ENCODE measurements around the gene SPATA18. TPM values are rescaled to one million over a fixed set of nuclear protein-coding genes. Genes with fewer than 3 reads are reported as not detected.
"Not testable (repeated sequence)": the region's sequence is repeated elsewhere in the genome, so short reads cannot be mapped to it uniquely, and the experiment has no call there.

The SPATA18 gene
- polyA plus RNA-seq, 1 donor from 2014 or later = 0.09 TPM

DNA sequence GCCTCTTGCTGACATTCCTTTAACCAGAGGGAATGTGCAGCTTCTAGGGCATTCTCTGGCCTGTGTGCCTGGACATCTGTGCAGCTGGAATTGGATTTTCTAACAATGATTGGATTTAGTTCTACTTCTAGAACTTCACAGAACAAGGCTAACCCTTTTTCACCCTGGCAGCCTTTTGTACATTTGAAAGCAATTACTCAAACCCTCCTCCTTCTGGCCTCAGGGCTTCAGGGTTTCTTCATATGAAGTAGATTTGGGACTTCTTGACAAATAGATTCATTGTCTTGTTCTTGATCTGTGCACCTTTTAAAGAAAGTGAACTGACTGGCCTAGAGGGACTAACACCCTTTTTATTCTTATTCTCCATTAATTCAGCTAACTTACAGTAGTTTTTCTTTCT, 30.1 kb downstream of the SPATA18 start:
- no peak overlapping the region for H3K4me3 ChIP-seq (ENCODE audit: low read length)
- no peaks in the 10 kb centered on the region for H3F3A ChIP-seq (ENCODE audit: insufficient read depth, low read length, poor library complexity, severe bottlenecking)
- H3K79me2 ChIP-seq (replicated peaks; ENCODE audit: insufficient read depth, low read length) = no peaks in the 10 kb centered on the region
- no peak overlapping the region for H2AFZ ChIP-seq (ENCODE audit: low read depth, low read length)
- H3K9me3 ChIP-seq (ENCODE audit: low read length) = no peaks in the 10 kb centered on the region
- peaks cover 6% of the 10 kb centered on the region for H3K27me3 ChIP-seq (ENCODE audit: insufficient read depth, low read depth, low read length)
- TF ChIP-seq MXI1 (conservative IDR thresholded peaks at IDR 0.05; ENCODE audit: poor library complexity, severe bottlenecking) (no peak), REST (IDR thresholded peaks at IDR 0.05; ENCODE audit: borderline replicate concordance) (no peak), EZH2 (IDR thresholded peaks at IDR 0.05; ENCODE audit: borderline replicate concordance, insufficient read depth, low read length, poor library complexity, severe bottlenecking) (no peak), EP300 (conservative IDR thresholded peaks at IDR 0.05; ENCODE audit: poor library complexity, severe bottlenecking) (no peak), RAD21 (conservative IDR thresholded peaks at IDR 0.05) (no peak), TAF1 (IDR thresholded peaks at IDR 0.05; ENCODE audit: low read depth) (no peak), SMC3 (conservative IDR thresholded peaks at IDR 0.05; ENCODE audit: poor library complexity) (no peak), POLR2AphosphoS5 (IDR thresholded peaks at IDR 0.05) (no peak)
- TF ChIP-seq, protein P1, sequence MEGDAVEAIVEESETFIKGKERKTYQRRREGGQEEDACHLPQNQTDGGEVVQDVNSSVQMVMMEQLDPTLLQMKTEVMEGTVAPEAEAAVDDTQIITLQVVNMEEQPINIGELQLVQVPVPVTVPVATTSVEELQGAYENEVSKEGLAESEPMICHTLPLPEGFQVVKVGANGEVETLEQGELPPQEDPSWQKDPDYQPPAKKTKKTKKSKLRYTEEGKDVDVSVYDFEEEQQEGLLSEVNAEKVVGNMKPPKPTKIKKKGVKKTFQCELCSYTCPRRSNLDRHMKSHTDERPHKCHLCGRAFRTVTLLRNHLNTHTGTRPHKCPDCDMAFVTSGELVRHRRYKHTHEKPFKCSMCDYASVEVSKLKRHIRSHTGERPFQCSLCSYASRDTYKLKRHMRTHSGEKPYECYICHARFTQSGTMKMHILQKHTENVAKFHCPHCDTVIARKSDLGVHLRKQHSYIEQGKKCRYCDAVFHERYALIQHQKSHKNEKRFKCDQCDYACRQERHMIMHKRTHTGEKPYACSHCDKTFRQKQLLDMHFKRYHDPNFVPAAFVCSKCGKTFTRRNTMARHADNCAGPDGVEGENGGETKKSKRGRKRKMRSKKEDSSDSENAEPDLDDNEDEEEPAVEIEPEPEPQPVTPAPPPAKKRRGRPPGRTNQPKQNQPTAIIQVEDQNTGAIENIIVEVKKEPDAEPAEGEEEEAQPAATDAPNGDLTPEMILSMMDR (IDR thresholded peaks at IDR 0.05; ENCODE audit: poor library complexity, severe bottlenecking) = no peak
- H3K36me3 ChIP-seq (ENCODE audit: insufficient read depth, low read length) = no peaks in the 10 kb centered on the region
- H3K4me2 ChIP-seq (ENCODE audit: low read length) = no peak overlapping the region
- no peak overlapping the region for H3K9ac ChIP-seq (ENCODE audit: low read length)
- H3K9me2 ChIP-seq (ENCODE audit: insufficient read depth, low read length) = no peaks in the 10 kb centered on the region
- H3K27ac ChIP-seq (ENCODE audit: low read length) = no peak overlapping the region
- H4K20me1 ChIP-seq (ENCODE audit: insufficient read depth) = no peaks in the 10 kb centered on the region

- not testable (repeated sequence) for H4K20me1 ChIP-seq (ENCODE audit: insufficient read depth); H3K9me3 ChIP-seq (ENCODE audit: low read length); H3K9ac ChIP-seq (ENCODE audit: low read length); H3K4me3 ChIP-seq (ENCODE audit: low read length); H3K27ac ChIP-seq (ENCODE audit: low read length); H2AFZ ChIP-seq (ENCODE audit: low read depth, low read length); H3K4me2 ChIP-seq (ENCODE audit: low read length); H3F3A ChIP-seq (ENCODE audit: insufficient read depth, low read length, poor library complexity, severe bottlenecking); H3K36me3 ChIP-seq (ENCODE audit: insufficient read depth, low read length); H3K79me2 ChIP-seq (replicated peaks; ENCODE audit: insufficient read depth, low read length); H3K9me2 ChIP-seq (ENCODE audit: insufficient read depth, low read length); H3K27me3 ChIP-seq (ENCODE audit: insufficient read depth, low read depth, low read length)
Observed at GRCh38 chr4:52086425-52086824, 35.3 kb downstream of the SPATA18 start.

- Histone ChIP-seq H3K27ac (ENCODE audit: low read length) (no peak overlapping the region), H3K9me3 (ENCODE audit: low read length) (no peaks in the 10 kb centered on the region), H3K79me2 (replicated peaks; ENCODE audit: insufficient read depth, low read length) (no peaks in the 10 kb centered on the region), H3K4me3 (ENCODE audit: low read length) (no peak overlapping the region), H3K4me2 (ENCODE audit: low read length) (no peak overlapping the region), H2AFZ (ENCODE audit: low read depth, low read length) (no peak overlapping the region), H3F3A (ENCODE audit: insufficient read depth, low read length, poor library complexity, severe bottlenecking) (no peaks in the 10 kb centered on the region), H3K9me2 (ENCODE audit: insufficient read depth, low read length) (no peaks in the 10 kb centered on the region), H3K27me3 (ENCODE audit: insufficient read depth, low read depth, low read length) (no peaks in the 10 kb centered on the region), H3K9ac (ENCODE audit: low read length) (no peak overlapping the region), H4K20me1 (ENCODE audit: insufficient read depth) (no peaks in the 10 kb centered on the region), H3K36me3 (ENCODE audit: insufficient read depth, low read length) (no peaks in the 10 kb centered on the region)
- TF ChIP-seq POLR2AphosphoS5 (IDR thresholded peaks at IDR 0.05) = no peak
- no peak for TF ChIP-seq EP300 (conservative IDR thresholded peaks at IDR 0.05; ENCODE audit: poor library complexity, severe bottlenecking)
- TF ChIP-seq TAF1 (IDR thresholded peaks at IDR 0.05; ENCODE audit: low read depth) = no peak
- no peak for TF ChIP-seq EZH2 (IDR thresholded peaks at IDR 0.05; ENCODE audit: borderline replicate concordance, insufficient read depth, low read length, poor library complexity, severe bottlenecking)
- no peak for TF ChIP-seq SMC3 (conservative IDR thresholded peaks at IDR 0.05; ENCODE audit: poor library complexity)
- TF ChIP-seq REST (IDR thresholded peaks at IDR 0.05; ENCODE audit: borderline replicate concordance) = no peak
- TF ChIP-seq RAD21 (conservative IDR thresholded peaks at IDR 0.05) = no peak
- no peak for TF ChIP-seq MXI1 (conservative IDR thresholded peaks at IDR 0.05; ENCODE audit: poor library complexity, severe bottlenecking)
- TF ChIP-seq, protein P1 (IDR thresholded peaks at IDR 0.05; ENCODE audit: poor library complexity, severe bottlenecking) = no peak
Observed at GRCh38 chr4:52091801-52092200, 40.7 kb downstream of the SPATA18 start.

Data from neural cell (in vitro differentiated cells).